PC-3 (cell line): Measurements from ENCODE around the gene CAMK4. TPM values are rescaled to one million over a fixed set of nuclear protein-coding genes. Genes with fewer than 3 reads are reported as not detected.
"Not testable (repeated sequence)": the region's sequence is repeated elsewhere in the genome, so short reads cannot be mapped to it uniquely, and the experiment has no call there.

Experiments
- ATAC-seq: fragments of 200-7000 bp; cut with Tn5 transposase; 2 replicates; pipeline ENCODE4 v1.9.1; 2020; ENCODE audit warnings: mild to moderate bottlenecking, moderate library complexity
- BruUV-seq: library from RNA; stranded (reverse); fragments of 400-500 nt; replicated peaks from 2 replicates; lab custom pipeline; 2021; lab: Mats Ljungman, UMichigan
- CTCF ChIA-PET: fragments of 300-600 bp; sonication (Branson Sonifier 250); formaldehyde crosslinking; loops from one replicate; lab custom pipeline; 2022; ENCODE audit warnings: antibody characterized with exemption; lab: Charles Lee
- POLR2A ChIA-PET: fragments of 300-600 bp; sonication (Branson Sonifier 250); formaldehyde crosslinking; loops from one replicate; lab custom pipeline; 2022; ENCODE audit warnings: antibody characterized with exemption; ENCODE audit not compliant: unreplicated experiment; lab: Charles Lee
- DNase-seq: peaks from one replicate; pipeline ENCODE4 v3.0.0-alpha.2; 2015
- H2AFZ ChIP-seq: fragments of 300-600 bp; sonication (generic); 2 replicates; pipeline ENCODE4 v1.6.0; 2016; ENCODE audit warnings: antibody characterized with exemption, low read length
- H3F3A ChIP-seq: fragments of 300-600 bp; sonication (generic); one replicate; pipeline ENCODE4 v1.6.0; 2017; ENCODE audit warnings: antibody characterized with exemption, low read length, control low read depth, mild to moderate bottlenecking; ENCODE audit not compliant: unreplicated experiment
- H3K27ac ChIP-seq: fragments of 300-600 bp; sonication (generic); 2 replicates; pipeline ENCODE4 v1.5.1; 2016; ENCODE audit warnings: mild to moderate bottlenecking, low read length
- H3K27me3 ChIP-seq: fragments of 300-600 bp; sonication (generic); 2 replicates; pipeline ENCODE4 v1.6.1; 2016; ENCODE audit warnings: low read length, mixed read lengths
- H3K36me3 ChIP-seq: fragments of 300-600 bp; sonication (generic); 2 replicates; pipeline ENCODE4 v1.6.1; 2016; ENCODE audit warnings: low read depth, mixed run types, low read length, mixed read lengths
- H3K4me1 ChIP-seq: fragments of 300-600 bp; sonication (generic); 2 replicates; pipeline ENCODE4 v1.5.1; 2016; ENCODE audit warnings: low read length; ENCODE audit not compliant: insufficient read depth
- H3K4me2 ChIP-seq: fragments of 300-600 bp; sonication (generic); 2 replicates; pipeline ENCODE4 v1.6.0; 2016; ENCODE audit warnings: low read length
- H3K4me3 ChIP-seq: fragments of 300-600 bp; sonication (generic); 2 replicates; pipeline ENCODE4 v1.5.1; 2016; ENCODE audit warnings: mild to moderate bottlenecking, low read length, mixed read lengths
- H3K79me2 ChIP-seq: fragments of 300-600 bp; sonication (generic); 2 replicates; pipeline ENCODE4 v1.6.1; 2017; ENCODE audit warnings: low read length, mixed read lengths
- H3K9ac ChIP-seq: fragments of 300-600 bp; sonication (generic); 2 replicates; pipeline ENCODE4 v1.6.0; 2016; ENCODE audit warnings: mild to moderate bottlenecking, low read length
- H3K9me2 ChIP-seq: fragments of 300-600 bp; sonication (generic); replicated peaks from 2 replicates; pipeline ENCODE4 v1.6.1; 2016; ENCODE audit warnings: mixed run types, low read length, mixed read lengths
- H3K9me3 ChIP-seq: fragments of 300-600 bp; sonication (generic); 2 replicates; pipeline ENCODE4 v1.6.1; 2016; ENCODE audit warnings: low read length, mixed read lengths
- H4K20me1 ChIP-seq: fragments of 300-600 bp; sonication (generic); 2 replicates; pipeline ENCODE4 v1.6.1; 2016; ENCODE audit warnings: low read length, mixed read lengths
- CTCF ChIP-seq: fragments of 300-600 bp; sonication (generic); conservative IDR thresholded peaks from 2 replicates; pipeline ENCODE4 v1.5.1; 2017; ENCODE audit warnings: antibody characterized with exemption, low read depth, mild to moderate bottlenecking, low read length
- EZH2 ChIP-seq: fragments of 300-600 bp; sonication (generic); IDR thresholded peaks from one replicate; pipeline ENCODE4 v1.6.1; 2017; ENCODE audit warnings: antibody characterized with exemption, mild to moderate bottlenecking, low read length; ENCODE audit not compliant: unreplicated experiment
- EZH2phosphoT487 ChIP-seq: fragments of 300-600 bp; sonication (generic); IDR thresholded peaks from 2 replicates; pipeline ENCODE4 v1.6.1; 2018; ENCODE audit warnings: mild to moderate bottlenecking, antibody characterized with exemption, low read length, borderline replicate concordance
- intact Hi-C: fragments of 100-400 bp; cut with micrococcal nuclease; formaldehyde crosslinking; loops from 2 replicates; pipeline ENCODE4 v1.9.0; 2023
- total RNA-seq: library from RNA; depleted of rRNA; stranded (reverse); fragments of >200 nt; gene quantifications from 2 replicates; pipeline ENCODE4 v1.2.3, GENCODE V29; 2014

The CAMK4 gene
- total RNA-seq, 1 experiment from 2014 or later, result 0.55 TPM

- H3K36me3 ChIP-seq, result no peaks in the 10 kb centered on the region
- ChIA-PET POLR2A (no interaction called here), CTCF (no interaction called here)
- H3K79me2 ChIP-seq, result no peaks in the 10 kb centered on the region
- no TSS peak for BruUV-seq
- no peak overlapping the region for H3K27ac ChIP-seq
- intact Hi-C loops, result no loop called here
- no peak overlapping the region for H2AFZ ChIP-seq
- no peaks in the 10 kb centered on the region for H3K9me3 ChIP-seq
- H3K4me3 ChIP-seq, result no peak overlapping the region
- H3K4me1 ChIP-seq, result 0 out of 2 replicates have a peak, but pooled peaks cover 5% of the 10 kb centered on the region
- H3K9me2 ChIP-seq, result no peaks in the 10 kb centered on the region
- peaks cover 30% of the 10 kb centered on the region; the same call in 1 of the 2 replicates for H3K27me3 ChIP-seq
- no peak overlapping the region for H3K4me2 ChIP-seq
- TF ChIP-seq CTCF, result no peak
- TF ChIP-seq EZH2, result no peak
- no peak for TF ChIP-seq EZH2phosphoT487
- H4K20me1 ChIP-seq, result no peaks in the 10 kb centered on the region
- ATAC-seq, result no peak
- DNase-seq, result no peak
- no peak overlapping the region for H3K9ac ChIP-seq
- H3F3A ChIP-seq, result no peaks in the 10 kb centered on the region
These were observed 75.7 kb downstream of the CAMK4 start for GRCh38 chr5:111299831-111300432.

DNA sequence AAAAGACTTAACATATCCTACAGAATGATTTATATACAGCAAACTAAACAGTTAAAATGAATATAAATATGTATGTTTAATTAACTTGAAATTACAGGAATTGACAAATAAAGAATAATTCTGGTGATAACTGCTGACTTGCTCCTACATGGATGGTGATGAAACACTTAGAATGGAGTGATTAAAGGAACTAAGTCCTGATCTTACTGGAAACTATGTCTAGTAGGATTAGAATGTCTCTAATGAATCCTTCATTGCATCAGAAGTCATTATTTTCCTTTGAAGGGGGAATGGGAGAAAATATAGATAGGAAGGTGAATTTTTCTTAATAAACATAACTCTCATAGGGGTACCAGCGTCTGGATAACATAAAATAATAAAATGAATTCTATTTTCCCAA lies 77.1 kb downstream of the CAMK4 start:
- Histone ChIP-seq H3K4me1 (0 out of 2 replicates have a peak, but pooled peaks cover 5% of the 10 kb centered on the region), H3K9me3 (no peaks in the 10 kb centered on the region), H3K79me2 (no peaks in the 10 kb centered on the region), H3F3A (no peaks in the 10 kb centered on the region), H3K9me2 (no peaks in the 10 kb centered on the region), H3K4me3 (peak overlapping the region; percentile 59), H3K36me3 (no peaks in the 10 kb centered on the region), H3K27me3 (peaks cover 18% of the 10 kb centered on the region; the same call in 1 of the 2 replicates), H3K9ac (no peak overlapping the region), H3K27ac (no peak overlapping the region), H3K4me2 (peak overlapping the region; percentile 70), H2AFZ (peak overlapping the region; percentile 28; the same call in 1 of the 2 replicates), H4K20me1 (no peaks in the 10 kb centered on the region)
- no peak for DNase-seq
- TF ChIP-seq EZH2phosphoT487 (no peak), EZH2 (no peak), CTCF (no peak)
- ATAC-seq, result no peak
- ChIA-PET POLR2A (no interaction called here), CTCF (no interaction called here)
- no TSS peak for BruUV-seq
- intact Hi-C loops, result no loop called here

- H3K4me1 ChIP-seq, POLR2A ChIA-PET, ATAC-seq, DNase-seq, intact Hi-C loops, CTCF ChIA-PET, H3K36me3 ChIP-seq, H3K79me2 ChIP-seq, H3F3A ChIP-seq, H3K27ac ChIP-seq, H3K9me2 ChIP-seq, H4K20me1 ChIP-seq, H3K9me3 ChIP-seq: not testable (repeated sequence)
- BruUV-seq, result TSS peak; percentile 76
- peaks cover 18% of the 10 kb centered on the region; the same call in 1 of the 2 replicates for H3K27me3 ChIP-seq
- peak overlapping the region; percentile 70 for H3K4me2 ChIP-seq
- peak overlapping the region; percentile 28 for H2AFZ ChIP-seq
- H3K4me3 ChIP-seq, result peak overlapping the region; percentile 59
- H3K9ac ChIP-seq, result peak overlapping the region; percentile 31
These were observed 77.9 kb downstream of the CAMK4 start for GRCh38 chr5:111302043-111302442.
